Tibial nerve (tissue), 4 donors: ENCODE measurements around the gene SNAP29. TPM values are rescaled to one million over a fixed set of nuclear protein-coding genes. Genes with fewer than 3 reads are reported as not detected.

Experiments used
- DNase-seq, 2 donors: peaks; one replicate each; pipeline ENCODE4 v3.0.0-alpha.2; 2019; ENCODE audit warnings: low spot score in 2 of 2
- H3K27ac ChIP-seq, 4 donors: fragments of 200-600 bp; sonication (generic) in 3 of 4; one replicate each; pipeline ENCODE4 v1.5.1; 2017 to 2019; ENCODE audit warnings: mild to moderate bottlenecking in 1 of 4
- H3K27me3 ChIP-seq, 2 donors: fragments of 200-600 bp; sonication (generic) in 1 of 2; one replicate each; pipeline versions ENCODE4 v1.5.1 to v1.6.0; 2017 to 2019
- H3K36me3 ChIP-seq, 3 donors: fragments of 200-600 bp; sonication (generic); one replicate each; pipeline ENCODE4 v1.5.1; 2018 to 2019
- H3K4me1 ChIP-seq, 4 donors: fragments of 200-600 bp; sonication (generic) in 3 of 4; one replicate each; pipeline ENCODE4 v1.5.1; 2017 to 2019
- H3K4me3 ChIP-seq, 4 donors: fragments of 200-600 bp; sonication (generic) in 3 of 4; one replicate each; pipeline ENCODE4 v1.5.1; 2017 to 2019; ENCODE audit warnings: mild to moderate bottlenecking in 1 of 4, moderate library complexity in 1 of 4
- H3K9me3 ChIP-seq, 4 donors: fragments of 200-600 bp; sonication (generic) in 3 of 4; one replicate each; pipeline ENCODE4 v1.5.1; 2017 to 2019
- EP300 ChIP-seq, 2 donors: sonication (generic); formaldehyde crosslinking; IDR thresholded peaks; one replicate each; pipeline ENCODE4 v1.6.1; 2017; ENCODE audit warnings: antibody characterized with exemption in 2 of 2, mild to moderate bottlenecking in 1 of 2
- POLR2A ChIP-seq, 2 donors: fragments of 450-650 bp; IDR thresholded peaks; one replicate each; pipeline ENCODE4 v1.6.1; 2017; ENCODE audit warnings: antibody characterized with exemption in 2 of 2, mild to moderate bottlenecking in 2 of 2, moderate library complexity in 2 of 2
- WGBS, 2 donors: methylation state at CpG; one replicate each; pipeline ENCODE4 v1.1.5; 2018; 5-methylcytosine and 5-hydroxymethylcytosine counted together
- total RNA-seq, 4 donors: library from RNA; depleted of rRNA; stranded (reverse); fragments of >200 nt; gene quantifications; one replicate each; pipeline ENCODE4 v1.1.0, GENCODE V29; 2016
- TF ChIP-seq, protein P1 (sequence below), 5 experiments: fragments of 200-600 bp in 3 of 5; fragments of 450-650 bp in 2 of 5; sonication (generic) in 3 of 5; IDR thresholded peaks; one replicate each; pipeline ENCODE4 v1.5.1; 2016 to 2019; ENCODE audit warnings: antibody characterized with exemption in 5 of 5, mild to moderate bottlenecking in 3 of 5, moderate library complexity in 2 of 5

SNAP29 gene
- total RNA-seq, 4 donors from 2014 or later, result 18.3 to 36.1 (median 19.6) TPM

GRCh38 chr22:20919718-20920117 is 60.9 kb downstream of the SNAP29 start:
- 8 to 13% methylated on average over 4 of the region's 4 CpGs for WGBS, 2 donors
- H3K36me3 ChIP-seq, result no peaks in the 10 kb centered on the region
- H3K27ac ChIP-seq, result no peak overlapping the region
- peak overlapping the region; percentile 0 to 99 (median 47) for H3K4me3 ChIP-seq
- no peaks in the 10 kb centered on the region for H3K27me3 ChIP-seq
- H3K9me3 ChIP-seq, result no peaks in the 10 kb centered on the region
- no peak for DNase-seq
- peaks cover 0 to 56% (median 19%) of the 10 kb centered on the region in 4 donors for H3K4me1 ChIP-seq
- TF ChIP-seq EP300 (IDR thresholded peaks at IDR 0.05) (no peak), POLR2A (IDR thresholded peaks at IDR 0.05) (no peak)
- TF ChIP-seq, protein P1, sequence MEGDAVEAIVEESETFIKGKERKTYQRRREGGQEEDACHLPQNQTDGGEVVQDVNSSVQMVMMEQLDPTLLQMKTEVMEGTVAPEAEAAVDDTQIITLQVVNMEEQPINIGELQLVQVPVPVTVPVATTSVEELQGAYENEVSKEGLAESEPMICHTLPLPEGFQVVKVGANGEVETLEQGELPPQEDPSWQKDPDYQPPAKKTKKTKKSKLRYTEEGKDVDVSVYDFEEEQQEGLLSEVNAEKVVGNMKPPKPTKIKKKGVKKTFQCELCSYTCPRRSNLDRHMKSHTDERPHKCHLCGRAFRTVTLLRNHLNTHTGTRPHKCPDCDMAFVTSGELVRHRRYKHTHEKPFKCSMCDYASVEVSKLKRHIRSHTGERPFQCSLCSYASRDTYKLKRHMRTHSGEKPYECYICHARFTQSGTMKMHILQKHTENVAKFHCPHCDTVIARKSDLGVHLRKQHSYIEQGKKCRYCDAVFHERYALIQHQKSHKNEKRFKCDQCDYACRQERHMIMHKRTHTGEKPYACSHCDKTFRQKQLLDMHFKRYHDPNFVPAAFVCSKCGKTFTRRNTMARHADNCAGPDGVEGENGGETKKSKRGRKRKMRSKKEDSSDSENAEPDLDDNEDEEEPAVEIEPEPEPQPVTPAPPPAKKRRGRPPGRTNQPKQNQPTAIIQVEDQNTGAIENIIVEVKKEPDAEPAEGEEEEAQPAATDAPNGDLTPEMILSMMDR (IDR thresholded peaks at IDR 0.05), result no peak

GRCh38 chr22:20920881-20921203 is 62.0 kb downstream of the SNAP29 start:
- H3K4me3 ChIP-seq, result peak overlapping the region in 3 of 4 donors; percentile 0 to 99 (median 80)

DNA sequence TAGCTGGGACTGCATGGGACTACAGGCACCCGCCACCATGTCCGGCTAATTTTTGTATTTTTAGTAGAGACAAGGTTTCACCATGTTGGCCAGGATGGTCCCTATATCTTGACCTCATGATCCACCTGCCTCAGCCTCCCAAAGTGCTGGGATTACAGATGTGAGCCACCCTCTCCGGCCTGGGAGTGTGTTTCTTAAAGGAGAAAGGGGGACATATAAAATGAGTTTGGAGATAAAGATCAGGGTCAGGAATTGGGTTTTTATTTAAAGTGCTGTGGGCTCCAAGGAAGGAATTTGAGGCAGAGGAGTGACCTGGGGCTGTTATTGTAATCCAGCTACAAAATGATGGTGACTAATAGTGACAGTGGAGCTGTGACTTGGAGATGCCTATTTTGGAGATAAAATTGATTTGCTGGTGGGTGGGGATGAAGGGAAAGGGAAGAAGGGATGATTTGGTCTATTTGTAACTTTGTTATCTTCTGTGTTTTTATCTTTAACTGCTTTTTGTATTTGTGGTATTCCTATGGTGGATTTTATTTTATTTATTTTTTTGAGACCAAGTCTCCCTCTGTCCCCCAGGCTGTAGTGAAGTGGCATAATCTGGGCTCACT is 63.4 kb downstream of the SNAP29 start:
- Histone ChIP-seq H3K9me3 (no peaks in the 10 kb centered on the region), H3K27me3 (no peaks in the 10 kb centered on the region), H3K4me1 (peaks cover 0 to 65% (median 21%) of the 10 kb centered on the region in 4 donors), H3K27ac (no peak overlapping the region), H3K36me3 (no peaks in the 10 kb centered on the region), H3K4me3 (no peak overlapping the region)
- TF ChIP-seq, protein P1 (IDR thresholded peaks at IDR 0.05), result no peak
- TF ChIP-seq EP300 (IDR thresholded peaks at IDR 0.05) (no peak), POLR2A (IDR thresholded peaks at IDR 0.05) (no peak)
- DNase-seq, result no peak
- 58 to 59% methylated on average over 3 of the region's 3 CpGs for WGBS, 2 donors

More at GRCh38 chr22:20920881-20921203, 62.0 kb downstream of the SNAP29 start:
- no peak for TF ChIP-seq EP300 (IDR thresholded peaks at IDR 0.05)
- no peak for TF ChIP-seq POLR2A (IDR thresholded peaks at IDR 0.05)
- TF ChIP-seq, protein P1 (IDR thresholded peaks at IDR 0.05), result no peak
- Histone ChIP-seq H3K27ac (peak overlapping the region in 1 of 4 donors; percentile 1), H3K27me3 (no peaks in the 10 kb centered on the region), H3K36me3 (no peaks in the 10 kb centered on the region), H3K9me3 (no peaks in the 10 kb centered on the region), H3K4me1 (peaks cover 0 to 63% (median 19%) of the 10 kb centered on the region in 4 donors)
- DNase-seq, result no peak
- WGBS, 2 donors, result 43 to 48% methylated on average over 3 of the region's 3 CpGs

DNA sequence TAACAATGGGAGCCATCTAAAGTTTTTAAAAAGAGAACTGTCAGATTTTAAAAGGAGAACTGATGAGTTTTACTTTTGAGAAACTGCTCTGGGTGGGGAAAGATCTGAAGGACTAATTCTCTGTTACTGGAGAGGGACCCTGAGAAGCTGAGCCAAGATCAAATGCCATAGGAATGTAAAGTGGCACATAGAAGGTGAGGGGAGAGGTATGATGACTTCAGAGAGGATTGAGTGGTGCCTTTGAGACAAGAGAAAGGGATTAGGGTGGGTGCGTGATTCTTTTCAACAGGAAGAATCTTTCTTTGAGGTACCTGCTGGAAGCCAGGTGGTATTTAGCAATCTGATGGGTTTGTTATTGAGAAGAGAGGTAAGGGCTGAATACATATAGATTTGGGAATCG is 67.4 kb downstream of the SNAP29 start:
- TF ChIP-seq POLR2A (IDR thresholded peaks at IDR 0.05) (no peak), EP300 (IDR thresholded peaks at IDR 0.05) (no peak)
- TF ChIP-seq, protein P1 (IDR thresholded peaks at IDR 0.05), result no peak
- H3K27me3 ChIP-seq, result no peaks in the 10 kb centered on the region
- peaks cover 0 to 51% (median 9%) of the 10 kb centered on the region in 4 donors for H3K4me1 ChIP-seq
- H3K9me3 ChIP-seq, result no peaks in the 10 kb centered on the region
- no peak overlapping the region for H3K27ac ChIP-seq
- WGBS, 2 donors, result 91 to 92% methylated on average over 2 of the region's 2 CpGs
- H3K36me3 ChIP-seq, result no peaks in the 10 kb centered on the region
- no peak for DNase-seq
- no peak overlapping the region for H3K4me3 ChIP-seq

DNA sequence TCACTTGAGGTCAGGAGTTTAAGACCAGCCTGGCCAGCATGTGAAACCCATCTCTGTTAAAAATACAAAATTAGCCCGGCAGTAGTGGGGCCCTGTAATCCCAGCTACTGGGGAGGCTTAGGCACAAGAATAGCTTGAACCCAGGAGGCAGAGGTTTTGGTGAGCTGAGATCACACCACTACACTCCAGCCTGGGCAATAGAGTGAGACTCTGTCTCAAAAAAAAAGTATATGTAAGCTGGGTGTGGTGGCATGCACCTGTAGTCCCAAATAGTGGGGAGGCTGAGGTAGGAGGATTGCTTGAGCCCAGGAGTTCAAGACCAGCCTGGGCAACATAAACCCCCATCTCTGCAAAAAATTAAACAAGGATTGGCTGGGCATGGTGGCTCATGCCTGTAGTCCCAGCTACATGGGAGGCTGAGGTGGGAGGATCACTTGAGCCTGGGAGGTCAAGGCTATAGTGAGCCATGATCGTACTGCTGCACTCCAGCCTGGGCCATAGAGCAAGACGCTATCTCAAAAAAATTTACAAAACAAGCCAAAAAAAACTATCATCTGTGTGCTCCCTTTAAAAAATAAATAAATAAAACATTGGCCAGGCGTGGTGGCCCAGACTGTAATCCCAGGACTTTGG is 69.2 kb downstream of the SNAP29 start:
- Histone ChIP-seq H3K4me1 (peaks cover 0 to 50% (median 5%) of the 10 kb centered on the region in 4 donors), H3K36me3 (no peaks in the 10 kb centered on the region), H3K27me3 (no peaks in the 10 kb centered on the region), H3K9me3 (no peaks in the 10 kb centered on the region), H3K4me3 (no peak overlapping the region), H3K27ac (no peak overlapping the region)
- DNase-seq, result no peak
- 63 to 66% methylated on average over 4 of the region's 4 CpGs for WGBS, 2 donors
- TF ChIP-seq EP300 (IDR thresholded peaks at IDR 0.05) (no peak), POLR2A (IDR thresholded peaks at IDR 0.05) (no peak)
- TF ChIP-seq, protein P1 (IDR thresholded peaks at IDR 0.05), result no peak
